H9 (cell line): ENCODE data around the gene CHRNA4. TPM values are rescaled to one million over a fixed set of nuclear protein-coding genes. Genes with fewer than 3 reads are reported as not detected.

ENCODE experiments used
- DNase-seq: peaks from one replicate; pipeline ENCODE4 v3.0.0-alpha.2; 2017
- H2AFZ ChIP-seq: one replicate; pipeline ENCODE4 v1.6.1; 2013; ENCODE audit warnings: mild to moderate bottlenecking, low read length, control low read depth, moderate library complexity
- H2AK5ac ChIP-seq: 2 replicates; pipeline ENCODE4 v1.6.1; 2013; ENCODE audit warnings: low read length, control low read depth, mixed read lengths; ENCODE audit not compliant: insufficient read length
- H2BK120ac ChIP-seq: one replicate; pipeline ENCODE4 v1.6.1; 2013; ENCODE audit warnings: low read depth, mild to moderate bottlenecking, low read length, control low read depth, inconsistent platforms; ENCODE audit not compliant: poor library complexity, severe bottlenecking
- H2BK12ac ChIP-seq: 2 replicates; pipeline ENCODE4 v1.6.1; 2013; ENCODE audit warnings: low read length, control low read depth, mixed read lengths, low read depth; ENCODE audit not compliant: insufficient read length
- H2BK15ac ChIP-seq: 2 replicates; pipeline ENCODE4 v1.6.1; 2013; ENCODE audit warnings: low read depth, low read length, control low read depth
- H2BK20ac ChIP-seq: one replicate; pipeline ENCODE4 v1.6.1; 2013; ENCODE audit warnings: low read depth, mild to moderate bottlenecking, low read length, control low read depth, inconsistent platforms; ENCODE audit not compliant: poor library complexity, severe bottlenecking
- H2BK5ac ChIP-seq: 2 replicates; pipeline ENCODE4 v1.6.1; 2013; ENCODE audit warnings: low read length, control low read depth, mixed read lengths; ENCODE audit not compliant: insufficient read length
- H3K14ac ChIP-seq: 2 replicates; pipeline ENCODE4 v1.6.1; 2013; ENCODE audit warnings: low read length, control low read depth; ENCODE audit not compliant: insufficient read depth
- H3K18ac ChIP-seq: 2 replicates; pipeline ENCODE4 v1.6.1; 2013; ENCODE audit warnings: low read depth, mild to moderate bottlenecking, mixed read lengths, low read length, control low read depth; ENCODE audit not compliant: insufficient read length
- H3K23ac ChIP-seq: 2 replicates; pipeline ENCODE4 v1.6.1; 2013; ENCODE audit warnings: low read length, control low read depth, mixed read lengths, low read depth; ENCODE audit not compliant: insufficient read length
- H3K23me2 ChIP-seq: 2 replicates; pipeline ENCODE4 v1.6.1; 2013; ENCODE audit warnings: low read depth, mild to moderate bottlenecking, mixed read lengths, low read length, control low read depth; ENCODE audit not compliant: insufficient read length, poor library complexity, severe bottlenecking
- H3K27ac ChIP-seq: 2 replicates; pipeline ENCODE4 v1.5.1; 2013; ENCODE audit warnings: low read length, control low read depth, mixed read lengths, low read depth; ENCODE audit not compliant: insufficient read length
- H3K27me3 ChIP-seq: 2 replicates; pipeline ENCODE4 v1.6.1; 2013; ENCODE audit warnings: low read length, control low read depth, inconsistent platforms; ENCODE audit not compliant: insufficient read depth
- H3K4ac ChIP-seq: 2 replicates; pipeline ENCODE4 v1.6.1; 2013; ENCODE audit warnings: low read depth, mild to moderate bottlenecking, control low read depth, inconsistent platforms, low read length, moderate library complexity
- H3K4me1 ChIP-seq: 2 replicates; pipeline ENCODE4 v1.6.1; 2013; ENCODE audit warnings: low read length, control low read depth, inconsistent platforms; ENCODE audit not compliant: insufficient read depth
- H3K4me2 ChIP-seq: 2 replicates; pipeline ENCODE4 v1.6.1; 2013; ENCODE audit warnings: low read length, control low read depth, mixed read lengths; ENCODE audit not compliant: insufficient read length, insufficient read depth
- H3K56ac ChIP-seq: 2 replicates; pipeline ENCODE4 v1.6.1; 2013; ENCODE audit warnings: low read depth, mild to moderate bottlenecking, mixed read lengths, low read length, control low read depth; ENCODE audit not compliant: insufficient read length
- H3K79me1 ChIP-seq: 2 replicates; pipeline ENCODE4 v1.6.1; 2013; ENCODE audit warnings: low read depth, mild to moderate bottlenecking, moderate library complexity, low read length, control low read depth, inconsistent platforms; ENCODE audit not compliant: insufficient read depth, poor library complexity, severe bottlenecking
- H3K79me2 ChIP-seq: 2 replicates; pipeline ENCODE4 v1.6.1; 2013; ENCODE audit warnings: low read length, control low read depth, inconsistent platforms; ENCODE audit not compliant: insufficient read depth
- H3K9ac ChIP-seq: 2 replicates; pipeline ENCODE4 v1.6.1; 2013; ENCODE audit warnings: low read length, control low read depth, mixed read lengths; ENCODE audit not compliant: insufficient read length; ENCODE audit errors: extremely low read depth
- H3K9me3 ChIP-seq: one replicate; pipeline ENCODE4 v1.6.1; 2013; ENCODE audit warnings: low read depth, low read length, inconsistent platforms; ENCODE audit not compliant: control insufficient read depth
- H3T11ph ChIP-seq: one replicate; pipeline ENCODE4 v1.6.1; 2013; ENCODE audit warnings: mild to moderate bottlenecking, low read length, control low read depth, inconsistent platforms
- H4K20me1 ChIP-seq: one replicate; pipeline ENCODE4 v1.6.1; 2013; ENCODE audit not compliant: control insufficient read depth, insufficient read length, insufficient read depth
- H4K5ac ChIP-seq: 2 replicates; pipeline ENCODE4 v1.6.1; 2013; ENCODE audit warnings: low read depth, mild to moderate bottlenecking, mixed read lengths, low read length, control low read depth; ENCODE audit not compliant: insufficient read length
- H4K8ac ChIP-seq: replicated peaks from 2 replicates; pipeline ENCODE4 v1.6.1; 2013; ENCODE audit warnings: low read length, control low read depth, mixed read lengths, low read depth; ENCODE audit not compliant: insufficient read length
- H4K91ac ChIP-seq: 2 replicates; pipeline ENCODE4 v1.6.1; 2013; ENCODE audit warnings: low read depth, mild to moderate bottlenecking, moderate library complexity, mixed read lengths, low read length, control low read depth; ENCODE audit not compliant: insufficient read length
- H3K27ac Mint-ChIP-seq, 3 experiments: 2 replicates in 2 of 3; 3 replicates in 1 of 3; pipeline ENCODE4 v1.8.0; 2020 to 2021; ENCODE audit warnings: mixed read lengths in 3 of 3, mild to moderate bottlenecking in 1 of 3, moderate library complexity in 1 of 3
- H3K27me3 Mint-ChIP-seq: 2 replicates; pipeline ENCODE4 v1.8.0; 2021; ENCODE audit warnings: low read depth, mild to moderate bottlenecking, moderate library complexity, mixed read lengths
- H3K36me3 Mint-ChIP-seq, 3 experiments: 2 replicates in 2 of 3; 3 replicates in 1 of 3; pipeline ENCODE4 v1.8.0; 2020 to 2021; ENCODE audit warnings: low read depth in 3 of 3, mixed read lengths in 3 of 3; ENCODE audit not compliant: insufficient read depth in 1 of 3
- H3K4me1 Mint-ChIP-seq, 2 experiments: 2 replicates each; pipeline ENCODE4 v1.8.0; 2020; ENCODE audit warnings: mixed read lengths in 2 of 2
- H3K4me3 Mint-ChIP-seq, 2 experiments: 2 replicates in 1 of 2; 3 replicates in 1 of 2; pipeline ENCODE4 v1.8.0; 2020 to 2021; ENCODE audit warnings: mild to moderate bottlenecking in 2 of 2, mixed read lengths in 2 of 2, moderate library complexity in 1 of 2
- H3K9me3 Mint-ChIP-seq, 2 experiments: 2 replicates in 1 of 2; 3 replicates in 1 of 2; pipeline ENCODE4 v1.8.0; 2020; ENCODE audit warnings: mild to moderate bottlenecking in 2 of 2, mixed read lengths in 2 of 2, moderate library complexity in 1 of 2
- whole genome bisulfite sequencing: extraction: QIAGEN DNeasy Blood & Tissue Kit; methylation state at CpG from one replicate; pipeline ENCODE4 v1.1.7; 2013; ENCODE audit warnings: missing lambda C conversion rate, low lambda C conversion rate, mixed read lengths; ENCODE audit not compliant: insufficient read length; ENCODE audit errors: extremely low coverage; 5-methylcytosine and 5-hydroxymethylcytosine counted together
- total RNA-seq: library from RNA; stranded (reverse); gene quantifications from 2 replicates; pipeline ENCODE4 v1.2.1, GENCODE V29; 2021
- TF ChIP-seq, protein P1 (sequence below): fragments of 200-600 bp; sonication (generic); conservative IDR thresholded peaks from 3 replicates; pipeline ENCODE4 v1.8.0; 2021; ENCODE audit warnings: antibody characterized with exemption, mild to moderate bottlenecking

The CHRNA4 gene
- total RNA-seq, 1 experiment from 2014 or later, result 2.5 TPM

DNA sequence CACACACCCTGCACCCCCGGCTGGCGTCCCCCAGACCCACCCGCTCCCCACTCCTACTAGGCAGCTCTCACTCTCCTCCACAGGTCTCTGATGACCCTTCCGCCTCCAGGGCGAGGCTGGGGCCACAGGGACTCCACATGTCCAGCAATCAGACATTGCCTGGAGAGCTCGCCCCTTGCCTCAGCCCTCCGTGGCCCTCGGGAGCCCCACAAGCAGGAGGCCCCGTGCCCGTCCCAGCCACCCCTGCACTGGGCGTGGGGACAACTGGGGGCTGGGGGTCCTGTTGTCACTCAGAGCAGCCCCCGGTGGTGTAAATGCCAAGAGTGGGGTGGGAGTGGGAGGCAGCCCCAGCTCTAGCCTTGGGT, 66.6 kb downstream of the CHRNA4 start:
- Histone ChIP-seq H3K9ac (no peak overlapping the region), H3K18ac (no peak overlapping the region), H3K79me2 (no peaks in the 10 kb centered on the region), H2BK120ac (no peak overlapping the region), H2BK20ac (no peak overlapping the region), H3K23me2 (no peaks in the 10 kb centered on the region), H3K4me2 (no peak overlapping the region), H3K27ac (no peak overlapping the region), H3K23ac (no peak overlapping the region), H4K5ac (no peak overlapping the region), H4K91ac (no peak overlapping the region), H3K79me1 (no peaks in the 10 kb centered on the region), H2AK5ac (no peak overlapping the region), H3K27me3 (no peaks in the 10 kb centered on the region), H2BK15ac (no peak overlapping the region), H3K4ac (no peak overlapping the region), H3K9me3 (no peaks in the 10 kb centered on the region), H4K20me1 (no peaks in the 10 kb centered on the region), H3K14ac (no peak overlapping the region), H4K8ac (no peak overlapping the region), H3K4me1 (no peaks in the 10 kb centered on the region; the same call in 1 of the 2 replicates), H3T11ph (no peak overlapping the region), H2AFZ (no peak overlapping the region), H2BK12ac (no peak overlapping the region), H3K56ac (no peak overlapping the region), H2BK5ac (no peak overlapping the region)
- Mint-ChIP-seq H3K27me3 (peaks cover 14% of the 10 kb centered on the region), H3K4me3 (no peak overlapping the region), H3K36me3 (no peaks in the 10 kb centered on the region), H3K4me1 (peaks cover 9 to 26% of the 10 kb centered on the region in 2 experiments), H3K27ac (no peak overlapping the region), H3K9me3 (no peaks in the 10 kb centered on the region)
- DNase-seq, result no peak
- whole genome bisulfite sequencing, result no CpG with 5 or more reads among the region's 12 CpGs
- TF ChIP-seq, protein P1, sequence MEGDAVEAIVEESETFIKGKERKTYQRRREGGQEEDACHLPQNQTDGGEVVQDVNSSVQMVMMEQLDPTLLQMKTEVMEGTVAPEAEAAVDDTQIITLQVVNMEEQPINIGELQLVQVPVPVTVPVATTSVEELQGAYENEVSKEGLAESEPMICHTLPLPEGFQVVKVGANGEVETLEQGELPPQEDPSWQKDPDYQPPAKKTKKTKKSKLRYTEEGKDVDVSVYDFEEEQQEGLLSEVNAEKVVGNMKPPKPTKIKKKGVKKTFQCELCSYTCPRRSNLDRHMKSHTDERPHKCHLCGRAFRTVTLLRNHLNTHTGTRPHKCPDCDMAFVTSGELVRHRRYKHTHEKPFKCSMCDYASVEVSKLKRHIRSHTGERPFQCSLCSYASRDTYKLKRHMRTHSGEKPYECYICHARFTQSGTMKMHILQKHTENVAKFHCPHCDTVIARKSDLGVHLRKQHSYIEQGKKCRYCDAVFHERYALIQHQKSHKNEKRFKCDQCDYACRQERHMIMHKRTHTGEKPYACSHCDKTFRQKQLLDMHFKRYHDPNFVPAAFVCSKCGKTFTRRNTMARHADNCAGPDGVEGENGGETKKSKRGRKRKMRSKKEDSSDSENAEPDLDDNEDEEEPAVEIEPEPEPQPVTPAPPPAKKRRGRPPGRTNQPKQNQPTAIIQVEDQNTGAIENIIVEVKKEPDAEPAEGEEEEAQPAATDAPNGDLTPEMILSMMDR, result no peak
